ENCODE results near the gene SPINK1.
"Not testable (repeated sequence)": the region's sequence is repeated elsewhere in the genome, so short reads cannot be mapped to it uniquely, and the experiment has no call there.

The SPINK1 gene, protein sequence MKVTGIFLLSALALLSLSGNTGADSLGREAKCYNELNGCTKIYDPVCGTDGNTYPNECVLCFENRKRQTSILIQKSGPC

DNA sequence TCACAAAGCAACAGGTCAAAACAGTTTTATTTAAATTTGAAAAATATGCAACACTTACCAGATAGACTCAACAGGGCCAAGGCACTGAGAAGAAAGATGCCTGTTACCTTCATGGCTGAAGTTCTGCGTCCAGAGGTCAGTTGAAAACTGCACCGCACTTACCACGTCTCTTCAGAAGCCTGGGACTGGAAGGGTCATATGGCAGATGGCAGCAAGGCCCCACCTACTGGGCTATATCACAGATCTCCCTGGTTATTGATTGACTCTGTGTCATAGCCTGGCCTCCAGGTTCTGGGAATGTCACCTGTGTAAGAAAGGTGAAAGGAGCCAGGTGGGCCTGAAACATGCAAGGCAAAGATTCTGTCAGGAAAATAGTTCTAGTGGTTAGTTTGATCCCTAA is at the start of gene SPINK1:
SPINK1 (minus strand) TSS at position 207 of the 400 bp plus-strand sequence; CDS start at position 113, 94 bp downstream.
- DNase-seq = no peak

DNA sequence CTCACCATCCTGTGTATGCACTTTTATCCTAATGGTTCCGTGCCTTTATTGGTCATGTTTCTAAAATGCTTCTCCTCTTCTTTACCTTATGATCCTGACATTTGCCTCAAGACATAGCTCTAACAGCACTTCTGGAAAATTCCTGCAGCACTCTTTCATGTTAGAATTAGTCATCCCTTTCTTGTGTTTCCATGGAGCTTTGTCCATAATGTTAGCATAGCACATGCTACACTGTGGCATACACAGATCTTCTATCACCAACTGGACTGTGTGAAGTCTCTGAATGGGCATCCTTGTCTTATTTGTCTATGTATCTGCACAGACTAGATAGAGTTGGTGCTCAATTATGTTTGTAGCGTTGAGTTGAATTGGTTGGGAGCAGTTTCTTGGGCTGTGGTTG is 49.0 kb upstream of the SPINK1 start:
- no peak for DNase-seq

DNA sequence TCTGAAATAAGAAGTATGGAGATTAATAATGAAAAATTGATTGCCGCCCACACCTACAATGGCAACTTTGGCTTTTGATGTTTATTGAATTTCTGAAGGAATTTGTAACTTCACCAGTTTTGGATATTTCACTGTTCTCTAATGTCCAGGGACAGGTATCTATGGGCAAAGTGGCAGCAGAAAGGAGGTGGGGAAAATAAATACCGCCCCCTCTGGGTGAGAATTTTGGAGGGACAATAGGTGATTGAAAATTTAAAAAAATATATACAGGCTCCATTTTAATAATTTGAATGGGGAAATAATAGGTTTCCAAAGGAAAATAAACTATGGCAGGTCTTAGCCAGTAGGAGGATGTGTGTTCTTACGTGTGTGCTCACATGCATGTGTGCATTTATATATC is 48.3 kb upstream of the SPINK1 start:
- no peak for DNase-seq

DNA sequence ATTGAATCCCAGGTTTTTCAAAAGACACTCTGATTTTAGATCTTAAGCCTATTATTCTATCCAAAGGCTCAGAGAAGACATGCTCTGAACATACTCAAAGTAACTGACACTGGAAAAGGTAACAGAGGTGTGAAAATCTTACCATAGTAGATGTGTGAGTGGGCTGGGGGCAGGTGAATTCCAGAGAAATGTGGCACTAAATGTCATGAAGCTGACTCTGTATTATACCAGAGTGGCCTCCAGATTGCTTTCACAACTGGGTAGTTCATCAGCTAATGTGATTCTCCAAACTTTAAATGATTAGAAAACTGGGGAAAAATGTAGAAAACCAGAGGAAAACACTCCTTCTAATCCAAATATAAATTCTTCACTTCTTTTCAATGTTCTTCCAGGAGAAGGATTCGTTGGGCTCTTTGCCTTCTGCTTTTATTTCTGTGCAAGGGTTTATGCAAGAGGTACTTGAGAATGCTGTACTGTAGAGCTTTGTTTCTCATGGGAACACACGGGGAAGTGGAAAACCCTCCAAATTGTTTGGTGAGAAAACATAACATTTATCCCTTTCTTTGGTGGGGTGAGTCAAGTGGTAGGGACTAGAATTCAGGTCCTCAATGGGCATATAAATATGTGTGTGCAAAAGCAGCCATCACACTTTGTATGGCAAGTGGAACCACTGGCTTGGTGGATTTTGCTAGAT is 46.7 kb upstream of the SPINK1 start, which contains the start of gene SCGB3A2:
SCGB3A2 (plus strand) TSS at position 646 of the 694 bp plus-strand sequence. CDS start 93 bp downstream, outside the sequence.
- no peak for DNase-seq

DNA sequence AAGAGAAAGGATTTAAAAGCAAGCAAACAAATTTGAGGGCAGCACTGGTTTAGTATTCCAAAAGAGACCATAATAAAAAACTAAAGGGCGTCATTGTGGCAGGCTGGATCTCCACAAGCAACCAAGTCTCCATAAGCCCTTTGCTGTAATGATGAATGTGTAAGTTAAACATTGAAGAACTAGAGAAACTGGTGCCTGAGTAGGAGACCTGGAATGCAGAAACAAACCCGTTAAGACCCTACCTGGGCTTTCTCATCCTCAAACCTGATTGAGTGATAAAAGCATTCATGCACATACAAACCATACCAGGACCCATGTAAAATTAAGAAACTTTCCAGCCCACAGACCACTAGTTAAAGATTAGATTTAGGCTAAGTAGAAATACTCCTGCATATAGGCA is 45.2 kb upstream of the SPINK1 start:
- DNase-seq = no peak

DNA sequence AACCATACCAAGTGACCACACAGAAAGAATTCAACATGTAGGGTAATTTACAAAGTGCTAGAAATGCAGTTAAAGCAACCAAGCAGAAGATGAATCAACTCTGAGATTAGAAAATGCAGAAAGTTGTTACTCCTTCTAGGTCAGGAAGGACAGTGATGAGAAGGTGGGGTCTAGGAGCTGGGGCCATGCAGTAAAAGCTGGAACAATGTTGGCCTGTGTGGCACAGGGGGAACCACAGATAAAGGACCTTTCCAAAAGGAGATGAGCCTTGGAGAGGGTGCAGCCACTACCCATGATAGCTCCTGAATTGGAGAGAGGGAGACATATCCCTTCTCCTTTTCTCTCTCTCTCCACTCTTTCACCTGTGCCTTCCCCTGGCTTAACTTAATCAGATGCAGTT is 44.7 kb upstream of the SPINK1 start:
- DNase-seq = no peak

DNA sequence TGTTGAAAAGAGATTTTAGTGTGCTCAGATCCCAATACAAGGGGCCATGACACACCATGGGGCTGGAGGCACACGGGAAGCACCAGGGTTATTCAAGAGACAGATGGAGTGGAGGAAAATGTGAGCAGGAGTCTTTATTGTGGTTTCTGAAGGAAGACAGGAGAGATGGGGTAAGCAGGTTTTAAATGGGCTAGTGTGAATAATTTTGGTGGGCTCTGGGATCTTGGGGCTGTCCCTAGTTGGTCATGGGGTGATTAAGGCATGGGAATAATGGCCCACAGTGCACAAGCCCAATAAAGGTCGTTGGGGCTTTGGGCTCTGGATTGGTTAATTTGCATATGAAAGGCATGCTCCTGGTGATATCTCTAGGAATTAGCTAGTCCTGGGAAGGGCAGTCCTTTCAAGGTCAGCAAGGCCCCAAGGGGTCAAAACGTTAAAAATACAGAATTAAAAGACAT is 43.5 kb upstream of the SPINK1 start:
- no peak for DNase-seq

DNA sequence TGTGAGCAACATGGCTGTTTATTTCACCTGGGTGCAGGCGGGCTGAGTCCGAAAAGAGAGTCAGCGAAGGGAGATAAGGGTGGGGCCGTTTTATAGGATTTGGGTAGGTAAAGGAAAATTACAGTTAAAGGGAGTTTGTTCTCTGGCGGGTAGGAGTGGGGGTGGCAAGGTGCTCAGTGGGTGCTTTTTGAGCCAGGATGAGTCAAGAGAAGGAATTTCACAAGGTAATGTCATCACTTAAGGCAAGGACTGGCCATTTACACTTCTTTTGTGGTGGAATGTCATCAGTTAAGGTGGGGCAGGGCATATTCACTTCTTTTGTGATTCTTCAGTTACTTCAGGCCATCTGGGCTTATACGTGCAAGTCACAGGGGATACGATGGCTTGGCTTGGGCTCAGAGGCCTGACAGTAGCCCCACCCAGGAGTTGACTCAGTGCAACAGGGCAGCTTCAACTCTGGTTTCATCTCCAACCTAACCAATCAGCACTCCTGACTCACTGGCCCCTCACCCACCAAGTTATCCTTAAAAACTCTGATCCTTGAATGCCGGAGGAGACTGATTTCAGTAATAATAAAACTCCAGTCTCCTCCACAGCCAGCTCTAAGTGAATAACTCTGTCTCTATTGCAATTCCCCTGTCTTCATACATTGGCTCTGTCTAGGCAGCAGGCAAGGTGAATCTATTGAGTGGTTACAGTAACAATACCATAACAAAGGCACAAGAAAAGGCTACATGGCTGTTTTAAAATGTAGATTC is 42.8 kb upstream of the SPINK1 start:
- not testable (repeated sequence) for DNase-seq

DNA sequence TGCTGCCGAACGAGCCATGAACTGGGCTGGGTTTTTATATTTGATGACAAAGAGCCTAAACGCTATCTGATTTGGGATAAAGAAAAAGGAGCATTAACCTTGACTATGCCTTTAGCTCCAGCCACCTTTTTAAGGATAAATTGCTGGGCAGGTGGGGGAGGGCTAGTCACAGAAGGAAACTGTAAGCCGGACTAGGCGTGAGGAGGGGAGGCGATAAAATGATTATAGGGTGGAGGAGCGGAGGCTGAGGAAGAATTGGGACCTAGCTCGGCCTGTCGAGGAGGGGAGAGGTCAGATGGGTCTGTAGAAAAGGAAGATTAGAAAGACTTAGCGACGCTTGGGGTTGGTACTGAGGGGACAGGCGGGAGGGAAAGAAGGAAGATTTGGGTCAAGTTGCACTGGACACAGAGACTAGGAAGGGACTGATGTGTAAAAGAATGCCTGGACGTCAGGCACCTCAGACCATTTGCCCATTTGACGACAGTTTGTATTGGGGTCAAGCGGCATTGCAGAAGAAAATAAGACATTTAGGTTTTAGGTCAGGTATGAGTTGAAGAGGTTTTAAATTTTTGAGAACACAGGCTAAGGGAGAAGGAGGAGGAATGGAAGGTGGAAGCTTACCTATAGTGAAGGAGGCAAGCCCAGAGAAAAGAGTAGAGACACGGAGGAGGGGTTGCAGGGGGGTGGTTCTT is 41.4 kb upstream of the SPINK1 start:
- not testable (repeated sequence) for DNase-seq

DNA sequence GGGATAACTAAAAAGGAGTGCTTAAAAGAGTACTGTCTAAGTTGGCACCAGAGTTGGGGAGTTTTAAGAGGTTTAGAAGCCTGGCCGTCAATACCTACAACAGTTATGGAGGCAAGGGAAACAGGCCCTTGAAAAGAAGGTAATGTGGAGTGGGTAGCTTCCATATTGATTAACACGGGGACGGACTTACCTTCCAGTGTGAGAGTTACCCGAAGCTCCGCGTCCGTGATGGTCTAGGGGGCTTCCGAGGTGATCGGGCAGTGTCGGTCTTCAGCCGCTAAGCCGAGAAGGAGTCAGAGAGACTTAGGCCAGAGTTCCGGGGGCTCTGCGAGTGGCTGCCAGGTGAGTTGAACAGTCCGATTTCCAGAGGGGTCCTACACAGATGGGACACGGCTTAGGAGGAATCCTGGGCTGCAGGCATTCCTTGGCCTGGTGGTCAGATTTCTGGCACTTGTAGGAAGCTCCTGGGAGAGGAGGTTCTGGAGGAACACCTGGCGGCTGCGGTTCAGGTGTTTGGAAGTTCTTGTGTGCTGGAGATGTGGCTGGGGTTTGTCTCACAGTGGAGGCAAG is 40.6 kb upstream of the SPINK1 start:
- DNase-seq = not testable (repeated sequence)

DNA sequence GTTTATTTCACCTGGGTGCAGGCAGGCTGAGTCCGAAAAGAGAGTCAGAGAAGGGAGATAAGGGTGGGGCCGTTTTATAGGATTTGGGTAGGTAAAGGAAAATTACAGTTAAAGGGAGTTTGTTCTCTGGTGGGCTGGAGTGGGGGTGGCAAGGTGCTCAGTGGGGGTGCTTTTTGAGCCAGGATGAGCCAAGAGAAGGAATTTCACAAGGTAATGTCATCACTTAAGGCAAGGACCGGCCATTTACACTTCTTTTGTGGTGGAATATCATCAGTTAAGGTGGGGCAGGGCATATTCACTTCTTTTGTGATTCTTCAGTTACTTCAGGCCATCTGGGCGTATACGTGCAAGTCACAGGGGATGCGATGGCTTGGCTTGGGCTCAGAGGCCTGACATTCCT is 38.4 kb upstream of the SPINK1 start:
- not testable (repeated sequence) for DNase-seq

DNA sequence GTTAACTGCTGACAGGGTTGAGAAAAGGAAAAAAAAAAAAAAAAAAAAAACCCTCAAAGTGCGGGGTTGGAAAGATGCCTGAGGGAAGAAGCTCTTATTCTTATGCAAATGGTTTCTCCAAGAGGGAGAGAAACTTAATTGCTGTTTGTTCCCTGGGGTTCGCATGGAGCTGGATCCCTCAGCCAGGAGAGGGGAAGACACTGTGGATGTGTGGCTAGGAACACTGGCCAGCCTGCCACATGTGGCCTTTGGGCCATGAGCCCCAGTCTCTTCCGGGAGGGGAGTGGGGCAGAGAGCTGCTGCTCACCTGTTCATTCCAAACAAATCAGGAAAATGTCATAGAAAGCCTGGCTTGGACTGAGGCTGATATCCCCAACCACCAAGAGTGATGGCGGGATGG is 37.6 kb upstream of the SPINK1 start:
- no peak for DNase-seq

DNA sequence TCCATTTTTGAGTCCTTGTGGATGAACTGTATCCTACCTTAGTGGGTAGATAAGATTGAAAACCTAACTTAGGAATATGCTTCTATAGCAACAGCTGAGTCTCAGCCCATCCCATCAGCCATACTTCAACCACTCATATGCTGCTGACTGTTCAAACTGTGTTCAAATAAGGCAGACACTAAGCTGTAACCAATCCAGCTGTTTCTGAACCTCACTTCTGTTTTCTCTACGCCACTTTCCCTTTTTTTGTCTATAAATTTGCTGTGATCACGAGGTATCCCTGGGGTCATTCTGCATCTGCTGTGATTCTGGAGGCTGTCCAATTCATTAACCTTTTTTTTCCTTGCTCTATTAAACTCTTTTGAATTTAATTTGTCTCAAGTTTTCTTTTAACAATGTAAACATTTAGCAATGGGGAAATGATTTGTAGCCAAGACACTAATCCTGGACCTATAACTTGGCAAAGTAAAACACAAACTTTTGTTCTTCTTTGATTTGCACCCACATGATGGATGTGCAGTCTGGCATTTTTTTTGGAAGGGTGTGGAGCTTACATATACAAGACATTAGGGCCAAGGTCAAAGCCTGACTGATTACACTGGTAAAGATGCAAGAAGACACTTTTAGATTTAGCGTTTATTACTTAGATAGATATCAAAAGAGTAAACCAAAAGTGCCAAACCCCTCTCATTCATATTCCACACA is 32.1 kb upstream of the SPINK1 start:
- DNase-seq = no peak

DNA sequence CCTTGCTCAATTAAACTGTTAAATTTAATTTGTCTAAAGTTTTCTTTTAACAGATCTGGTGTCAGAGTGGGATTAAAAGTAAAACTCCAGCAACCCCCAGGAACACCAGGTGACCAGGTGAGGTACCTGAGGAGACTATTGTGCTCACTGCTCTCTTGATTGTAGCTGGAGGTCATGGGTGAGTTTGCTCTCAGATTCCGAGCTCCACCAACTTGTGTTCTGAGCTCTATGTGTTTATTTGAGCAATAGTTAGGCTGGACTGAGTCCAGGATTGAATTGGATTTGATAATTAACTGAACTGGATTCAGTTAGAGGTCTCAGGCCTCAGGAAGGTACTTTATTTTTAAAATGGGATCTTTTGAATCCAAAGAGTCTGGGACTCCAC is 29.2 kb upstream of the SPINK1 start:
- no peak for DNase-seq

DNA sequence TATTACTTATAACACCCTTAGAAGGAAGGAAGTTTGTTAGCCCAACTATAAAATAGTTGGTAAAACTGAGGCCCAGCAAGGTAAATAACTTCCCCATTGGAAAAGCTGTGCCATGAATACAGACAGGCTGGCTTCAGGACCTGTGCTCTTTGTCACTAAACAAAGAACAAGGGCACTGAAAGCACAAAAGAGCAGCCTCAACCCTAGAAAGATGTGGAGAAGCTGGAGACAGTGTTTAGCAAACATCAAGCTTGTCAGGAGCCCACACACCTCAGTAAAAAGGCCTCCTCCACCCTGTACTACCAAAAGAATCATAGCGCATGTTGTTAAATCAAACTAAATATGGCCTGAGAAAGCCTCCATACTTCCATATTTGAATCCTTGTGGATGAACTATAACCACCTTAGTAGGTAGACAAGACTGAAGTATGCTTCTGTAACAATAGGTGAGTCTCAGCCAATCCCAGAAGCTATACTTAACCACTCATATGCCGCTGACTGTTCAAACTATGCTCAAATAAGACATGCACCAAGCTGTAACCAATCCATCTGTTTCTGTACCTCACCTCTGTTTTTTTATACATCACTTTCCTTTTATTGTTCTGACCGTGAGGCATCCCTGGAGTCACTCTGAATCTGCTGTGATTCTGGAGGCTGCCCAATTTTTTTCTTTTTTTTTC is 28.6 kb upstream of the SPINK1 start:
- DNase-seq = no peak

DNA sequence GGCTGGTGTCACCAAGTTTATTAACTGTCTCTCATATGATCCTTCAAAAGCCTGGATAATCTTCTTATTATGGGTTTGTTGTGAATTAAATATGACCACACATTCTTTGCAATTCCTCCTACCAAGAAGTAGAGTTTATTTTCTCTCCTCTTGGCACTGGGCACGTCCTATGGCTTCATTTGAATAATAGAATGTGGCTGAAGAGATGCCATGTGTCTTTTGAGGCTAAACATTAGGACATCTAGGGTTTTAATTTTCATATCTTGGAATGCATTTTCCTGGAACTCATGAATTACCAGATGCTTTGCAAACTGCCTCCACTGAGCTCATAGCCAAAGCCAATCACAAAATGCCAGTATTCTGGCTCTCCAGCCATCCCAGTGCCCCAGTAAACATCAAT is 27.1 kb upstream of the SPINK1 start:
- DNase-seq = no peak

DNA sequence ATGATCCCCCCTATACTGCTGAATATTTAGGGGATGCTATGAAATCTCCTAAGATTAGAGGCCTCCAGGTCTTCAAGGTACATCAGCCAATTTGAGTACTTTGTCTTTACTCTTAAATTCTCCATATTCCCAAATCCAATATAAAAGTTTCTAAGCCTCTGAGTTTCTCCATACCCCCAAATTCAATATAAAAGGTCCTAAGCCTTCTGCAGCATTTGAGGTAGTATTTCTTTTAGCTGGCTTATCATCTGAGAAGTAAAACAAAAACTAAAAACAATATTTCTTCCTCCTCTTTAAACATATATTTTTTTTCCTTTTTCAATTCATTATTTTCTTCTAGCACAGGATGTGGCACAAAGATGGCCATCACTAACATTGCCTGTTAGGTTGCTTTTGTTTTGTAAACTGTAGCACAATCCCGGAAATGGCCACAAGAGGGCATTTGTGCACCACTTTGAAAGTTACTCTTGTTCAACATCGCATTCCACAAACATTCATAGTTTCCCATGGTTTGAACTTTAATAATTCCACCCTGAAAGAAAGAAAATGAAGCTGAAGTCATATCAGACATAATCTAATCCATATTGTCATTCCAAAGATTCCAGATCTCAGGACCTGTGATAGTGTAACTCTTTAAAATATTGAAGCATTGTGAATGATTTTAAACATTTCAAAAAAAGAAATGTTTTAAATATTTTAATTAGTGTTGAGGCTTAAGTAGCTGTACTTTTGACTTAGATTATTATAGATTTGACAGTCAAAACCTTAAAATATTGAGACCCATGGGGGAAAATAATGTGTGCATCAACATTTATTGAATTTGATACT is 26.0 kb upstream of the SPINK1 start:
- DNase-seq = peak in 1 of 4 experiments; percentile 1

DNA sequence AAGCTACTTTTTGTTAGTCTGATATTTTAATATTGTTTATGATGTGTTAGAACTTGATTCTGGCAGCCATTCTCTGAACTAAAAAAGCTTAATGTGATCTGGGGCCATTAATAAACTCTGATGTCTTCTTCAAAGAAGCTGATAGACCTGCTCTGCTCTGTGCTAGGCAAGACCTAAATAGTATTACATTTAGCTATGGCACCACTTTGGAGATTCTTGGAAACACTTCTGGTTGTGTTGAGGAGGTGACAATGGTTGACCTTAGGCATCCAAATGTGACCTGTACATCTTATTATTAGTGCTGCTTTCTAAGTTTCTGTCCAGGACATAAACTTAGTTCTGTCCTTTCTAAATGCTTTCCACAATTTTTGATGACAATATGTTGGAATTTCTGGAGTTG is 25.3 kb upstream of the SPINK1 start:
- no peak for DNase-seq

DNA sequence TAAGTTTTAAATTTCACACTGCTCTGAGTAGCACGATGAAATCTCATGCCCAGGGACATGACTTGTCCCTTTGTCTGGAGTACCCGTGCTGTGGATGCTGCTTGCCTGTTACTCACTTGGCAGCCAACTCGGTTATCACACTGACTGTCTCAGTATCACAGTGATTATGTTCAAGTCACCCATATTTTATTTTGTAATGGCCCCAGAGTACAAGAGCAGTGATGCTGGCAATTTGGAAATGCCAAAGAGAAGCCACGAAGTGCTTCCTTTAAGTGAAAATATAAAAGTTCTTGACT is 24.3 kb upstream of the SPINK1 start:
- DNase-seq = no peak

DNA sequence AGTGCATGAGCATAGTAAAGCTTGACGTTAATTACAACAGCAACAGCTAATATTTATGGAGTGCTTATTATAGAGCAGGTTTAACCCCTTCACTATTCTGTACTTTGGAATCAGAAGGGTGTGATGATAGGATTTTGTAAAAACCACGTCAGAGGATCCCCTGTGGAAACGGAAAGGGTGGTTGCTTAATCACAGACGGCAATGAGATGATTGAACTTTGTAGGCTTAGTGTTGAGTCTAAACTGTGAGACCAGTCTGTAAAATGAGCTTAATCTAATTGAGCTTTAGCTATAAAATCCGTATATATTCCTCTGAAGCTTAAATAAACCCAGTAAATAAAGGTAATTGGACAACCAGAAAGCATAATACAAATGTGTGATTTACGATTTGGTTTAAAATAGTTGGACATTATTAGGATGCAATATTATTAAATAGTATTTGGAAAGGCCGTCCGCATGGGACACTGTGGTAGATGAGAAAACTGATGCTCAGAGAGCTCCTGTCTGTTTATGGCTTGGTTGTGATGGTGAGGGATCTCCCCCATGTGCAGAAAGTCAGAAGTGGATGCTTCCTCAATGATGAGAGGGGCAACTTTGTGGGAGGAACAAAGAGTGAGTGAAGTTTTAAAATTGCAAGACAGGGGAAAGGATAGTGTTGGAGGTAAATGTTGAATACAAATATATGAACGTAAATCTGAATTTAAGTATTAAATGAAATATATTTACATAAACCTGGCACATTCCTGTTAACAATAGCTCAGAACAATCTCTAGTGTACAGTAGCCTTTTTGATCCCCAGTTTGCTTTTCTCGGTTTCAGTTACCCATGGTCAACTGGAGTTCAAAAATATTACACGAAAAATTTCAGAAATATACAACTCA is 23.7 kb upstream of the SPINK1 start:
- no peak for DNase-seq

Measured in activated naive CD4-positive, alpha-beta T cell (primary cell).